Activated CD8-positive, alpha-beta memory T cell treated with anti-CD3 and anti-CD28 coated beads for 36 hours (primary cell): ENCODE data around the gene TMPRSS9. TPM values are rescaled to one million over a fixed set of nuclear protein-coding genes. Genes with fewer than 3 reads are reported as not detected.
"Not testable (repeated sequence)": the region's sequence is repeated elsewhere in the genome, so short reads cannot be mapped to it uniquely, and the experiment has no call there.

ENCODE experiments used
- CTCF ChIA-PET: fragments of 350-600 bp; sonication (Branson Sonifier 250); formaldehyde crosslinking; loops from one replicate; lab custom pipeline; 2021; ENCODE audit warnings: antibody characterized with exemption; lab: Charles Lee
- POLR2A ChIA-PET: fragments of 350-600 bp; sonication (Branson Sonifier 250); formaldehyde crosslinking; loops from one replicate; lab custom pipeline; 2021; ENCODE audit warnings: antibody characterized with exemption; lab: Charles Lee
- total RNA-seq, 2 experiments: library from RNA; stranded (reverse); gene quantifications; one replicate each; pipeline ENCODE4 v1.2.3, GENCODE V29; 2021

TMPRSS9 gene
- total RNA-seq, 2 experiments from 2014 or later = not detected

GRCh38 chr19:2398735-2399305, 38.8 kb downstream of the TMPRSS9 start:
- ChIA-PET POLR2A (interaction anchor here (0.6 kb wide), 1 partner anchor 391 kb away, joined by 4 read pairs; no protein-coding TSS in a partner anchor), CTCF (interaction anchor here (0.6 kb wide), 2 partner anchors 9 to 34 kb away, joined by 3 read pairs; no protein-coding TSS in a partner anchor)

GRCh38 chr19:2399582-2399981, 39.5 kb downstream of the TMPRSS9 start:
- ChIA-PET CTCF (no interaction called here), POLR2A (no interaction called here)

GRCh38 chr19:2408247-2408646, 48.2 kb downstream of the TMPRSS9 start:
- CTCF ChIA-PET = interaction anchor here (1.2 kb wide), 1 partner anchor 68 kb away, joined by 3 read pairs; no protein-coding TSS in a partner anchor
- POLR2A ChIA-PET = no interaction called here

- ChIA-PET POLR2A (no interaction called here), CTCF (interaction anchor here (1.1 kb wide), 1 partner anchor 18 kb away, joined by 3 read pairs; no protein-coding TSS in a partner anchor)
Observed at GRCh38 chr19:2409352-2409912, 49.4 kb downstream of the TMPRSS9 start.

GRCh38 chr19:2410023-2410422, 50.0 kb downstream of the TMPRSS9 start:
- ChIA-PET CTCF (interaction anchor here (1.1 kb wide), 1 partner anchor 17 kb away, joined by 3 read pairs; no protein-coding TSS in a partner anchor), POLR2A (no interaction called here)

- ChIA-PET CTCF (no interaction called here), POLR2A (no interaction called here)
Observed at GRCh38 chr19:2411709-2412108, 51.6 kb downstream of the TMPRSS9 start.

GRCh38 chr19:2412449-2412848, 52.4 kb downstream of the TMPRSS9 start:
- POLR2A ChIA-PET = no interaction called here
- CTCF ChIA-PET = no interaction called here

- ChIA-PET CTCF (no interaction called here), POLR2A (no interaction called here)
Observed at GRCh38 chr19:2413159-2413558, 53.1 kb downstream of the TMPRSS9 start.

GRCh38 chr19:2413629-2414028, 53.6 kb downstream of the TMPRSS9 start:
- POLR2A ChIA-PET = no interaction called here

GRCh38 chr19:2415281-2415972, 55.4 kb downstream of the TMPRSS9 start:
- ChIA-PET CTCF (no interaction called here), POLR2A (no interaction called here)

More at GRCh38 chr19:2413629-2414028, 53.6 kb downstream of the TMPRSS9 start:
- CTCF ChIA-PET = no interaction called here

GRCh38 chr19:2415973-2416319, 55.9 kb downstream of the TMPRSS9 start:
- POLR2A ChIA-PET = no interaction called here
- CTCF ChIA-PET = interaction anchor here (0.8 to 1.2 kb wide), 2 partner anchors 12 to 198 kb away, joined by 3 to 4 read pairs; partner anchors contain the start of gene TIMM13

- CTCF ChIA-PET = interaction anchor here (0.8 to 1.2 kb wide), 2 partner anchors 11 to 197 kb away, joined by 3 to 4 read pairs; partner anchors contain the start of gene TIMM13
- POLR2A ChIA-PET = no interaction called here
Observed at GRCh38 chr19:2416321-2417097, 56.4 kb downstream of the TMPRSS9 start.

GRCh38 chr19:2417436-2417835, 57.4 kb downstream of the TMPRSS9 start:
- CTCF ChIA-PET = interaction anchor here (0.6 kb wide), 1 partner anchor 180 kb away, joined by 3 read pairs; no protein-coding TSS in a partner anchor
- POLR2A ChIA-PET = not testable (repeated sequence)

GRCh38 chr19:2417881-2418406, 57.9 kb downstream of the TMPRSS9 start:
- ChIA-PET POLR2A (no interaction called here), CTCF (interaction anchor here (0.6 kb wide), 1 partner anchor 180 kb away, joined by 3 read pairs; no protein-coding TSS in a partner anchor)

GRCh38 chr19:2419754-2420153, 59.7 kb downstream of the TMPRSS9 start:
- CTCF ChIA-PET = no interaction called here
- POLR2A ChIA-PET = interaction anchor here (0.6 kb wide), 1 partner anchor 203 kb away, joined by 5 read pairs; no protein-coding TSS in a partner anchor

- POLR2A ChIA-PET = interaction anchor here (0.7 kb wide), 1 partner anchor 1847 kb away, joined by 3 read pairs; no protein-coding TSS in a partner anchor
Observed at GRCh38 chr19:2420490-2420889, 60.4 kb downstream of the TMPRSS9 start.

GRCh38 chr19:2421581-2422306, 61.7 kb downstream of the TMPRSS9 start:
- POLR2A ChIA-PET = no interaction called here
- CTCF ChIA-PET = no interaction called here

More at GRCh38 chr19:2420490-2420889, 60.4 kb downstream of the TMPRSS9 start:
- CTCF ChIA-PET = no interaction called here
